ENCODE measurements around the gene ZNF69. TPM values are rescaled to one million over a fixed set of nuclear protein-coding genes. Genes with fewer than 3 reads are reported as not detected.
"Not testable (repeated sequence)": the region's sequence is repeated elsewhere in the genome, so short reads cannot be mapped to it uniquely, and the experiment has no call there.

Gene ZNF69
- total RNA-seq, 1 donor from 2014 or later = 12.3 TPM

DNA sequence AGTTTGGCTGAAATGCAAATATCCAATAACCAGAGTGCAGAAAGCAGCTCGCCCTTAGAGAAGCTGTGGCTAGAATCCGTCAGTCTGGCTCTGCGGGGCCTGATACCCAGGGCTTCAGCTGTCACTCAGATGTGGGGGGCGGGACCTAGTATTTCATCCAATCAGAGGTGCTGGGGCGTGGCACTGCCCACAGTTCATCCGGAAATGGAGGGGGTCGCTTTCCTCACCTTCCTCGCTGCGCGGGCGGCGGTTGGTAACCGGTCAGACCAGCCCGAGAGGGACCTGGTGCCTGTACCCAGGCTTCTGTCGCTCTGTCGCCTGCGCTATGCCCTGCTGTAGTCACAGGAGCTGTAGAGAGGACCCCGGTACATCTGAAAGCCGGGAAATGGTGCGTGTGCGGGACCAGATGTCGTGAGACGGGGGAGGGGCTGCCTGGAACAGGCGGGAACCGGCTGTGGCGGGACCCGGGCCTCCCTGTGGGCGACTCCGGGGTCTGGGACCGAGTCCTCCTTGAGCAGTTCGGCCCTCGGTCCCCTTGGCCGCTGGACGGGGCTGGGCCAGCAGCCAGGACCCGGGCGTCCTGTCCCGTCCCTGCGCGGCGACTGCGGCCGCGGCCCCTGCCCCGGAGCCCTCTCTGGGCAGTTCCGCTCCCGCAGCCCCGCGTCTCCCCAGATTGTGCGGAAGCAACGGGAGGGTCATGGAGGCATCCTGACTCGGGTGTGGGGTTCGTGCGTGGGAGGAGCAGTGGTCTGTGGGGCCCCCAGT lies 37.5 kb downstream of the ZNF69 start, which contains the start of gene ZNF700:
ZNF700 (plus strand) TSS at position 222 of the 765 bp plus-strand sequence; CDS start at position 326, 104 bp downstream.
- DNase-seq (ENCODE audit: extremely low spot score in 2 of 2) = peak; percentile 94 to 97
- no peaks in the 10 kb centered on the region for H3K9me3 ChIP-seq
- intact Hi-C loops (cut with DNase I) = loop anchor here (5.0 kb wide), 1 partner anchor 62 kb away; no protein-coding TSS in a partner anchor
- no peaks in the 10 kb centered on the region for H3K36me3 ChIP-seq
- peak; percentile 87 to 91 for TF ChIP-seq POLR2AphosphoS5 (IDR thresholded peaks at IDR 0.05; ENCODE audit: insufficient read depth in 1 of 2, low read depth in 1 of 2)
- TF ChIP-seq CTCF (IDR thresholded peaks at IDR 0.05) = peak in 1 of 3 experiments; percentile 38
- no peak for TF ChIP-seq POLR2A (IDR thresholded peaks at IDR 0.05)
- H3K27me3 ChIP-seq = no peaks in the 10 kb centered on the region
- peak within 1 kb of the TSS; percentile 80 to 86 for H3K4me3 ChIP-seq
- H3K4me1 ChIP-seq = peaks cover 33% of the 10 kb centered on the region
- H3K27ac ChIP-seq = peak within 1 kb of the TSS; percentile 86

- not testable (repeated sequence) for H3K27me3 ChIP-seq; H3K36me3 ChIP-seq; DNase-seq (ENCODE audit: extremely low spot score in 2 of 2); H3K9me3 ChIP-seq
- H3K27ac ChIP-seq = peak overlapping the region; percentile 86
- H3K4me3 ChIP-seq = peak overlapping the region; percentile 80 to 86
- intact Hi-C loops (cut with DNase I) = loop anchor here (5.0 kb wide), 1 partner anchor 62 kb away; no protein-coding TSS in a partner anchor
- H3K4me1 ChIP-seq = peaks cover 33% of the 10 kb centered on the region
Measured at GRCh38 chr19:11925651-11926187, 38.1 kb downstream of the ZNF69 start.

- peaks cover 33% of the 10 kb centered on the region for H3K4me1 ChIP-seq
- no peak overlapping the region for H3K27ac ChIP-seq
- H3K4me3 ChIP-seq = no peak overlapping the region
- no peaks in the 10 kb centered on the region for H3K27me3 ChIP-seq
- H3K36me3 ChIP-seq = peaks cover 0 to 4% of the 10 kb centered on the region in 2 donors
- no peak for DNase-seq (ENCODE audit: extremely low spot score in 2 of 2)
- no peak for TF ChIP-seq CTCF (IDR thresholded peaks at IDR 0.05)
- no peak for TF ChIP-seq POLR2A (IDR thresholded peaks at IDR 0.05)
- TF ChIP-seq POLR2AphosphoS5 (IDR thresholded peaks at IDR 0.05; ENCODE audit: insufficient read depth in 1 of 2, low read depth in 1 of 2) = no peak
- no peaks in the 10 kb centered on the region for H3K9me3 ChIP-seq
- intact Hi-C loops (cut with DNase I) = loop anchor here (5.0 kb wide), 1 partner anchor 60 kb away; no protein-coding TSS in a partner anchor
Measured at GRCh38 chr19:11927227-11927626, 39.6 kb downstream of the ZNF69 start.

GRCh38 chr19:11931051-11931450 lies 43.5 kb downstream of the ZNF69 start:
- Histone ChIP-seq H3K36me3 (peaks cover 0 to 16% of the 10 kb centered on the region in 2 donors), H3K27me3 (no peaks in the 10 kb centered on the region), H3K27ac (no peak overlapping the region), H3K9me3 (peaks cover 11% of the 10 kb centered on the region), H3K4me1 (peaks cover 11% of the 10 kb centered on the region), H3K4me3 (no peak overlapping the region)
- DNase-seq (ENCODE audit: extremely low spot score in 2 of 2) = no peak
- intact Hi-C loops (cut with DNase I) = no loop called here
- TF ChIP-seq POLR2AphosphoS5 (IDR thresholded peaks at IDR 0.05; ENCODE audit: insufficient read depth in 1 of 2, low read depth in 1 of 2) (no peak), CTCF (IDR thresholded peaks at IDR 0.05) (no peak), POLR2A (IDR thresholded peaks at IDR 0.05) (no peak)

- no peak overlapping the region for H3K27ac ChIP-seq
- TF ChIP-seq CTCF (IDR thresholded peaks at IDR 0.05) = no peak
- TF ChIP-seq POLR2A (IDR thresholded peaks at IDR 0.05) = no peak
- no peak for TF ChIP-seq POLR2AphosphoS5 (IDR thresholded peaks at IDR 0.05; ENCODE audit: insufficient read depth in 1 of 2, low read depth in 1 of 2)
- intact Hi-C loops (cut with DNase I) = no loop called here
Measured at GRCh38 chr19:11931513-11931912, 43.9 kb downstream of the ZNF69 start.

DNA sequence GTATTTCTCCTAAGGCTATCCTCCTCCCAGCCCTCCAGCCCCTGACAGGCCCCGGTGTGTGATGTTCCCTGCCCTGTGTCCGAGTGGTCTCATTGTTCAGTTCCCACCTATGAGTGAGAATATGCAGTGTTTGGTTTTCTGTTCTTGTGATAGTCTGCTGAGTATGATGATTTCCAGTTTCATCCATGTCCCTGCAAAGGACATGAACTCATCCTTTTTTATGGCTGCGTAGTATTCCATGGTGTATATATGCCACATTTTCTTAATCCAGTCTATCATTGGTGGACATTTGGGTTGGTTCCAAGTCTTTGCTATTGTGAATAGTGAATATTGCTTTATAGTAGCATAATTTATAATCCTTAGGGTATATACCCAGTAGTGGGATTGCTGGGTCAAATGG lies 48.2 kb downstream of the ZNF69 start:
- intact Hi-C loops (cut with DNase I) = not testable (repeated sequence)

More at GRCh38 chr19:11931513-11931912, 43.9 kb downstream of the ZNF69 start:
- Histone ChIP-seq H3K4me3 (no peak overlapping the region), H3K9me3 (peaks cover 11% of the 10 kb centered on the region), H3K27me3 (no peaks in the 10 kb centered on the region), H3K36me3 (peaks cover 0 to 16% of the 10 kb centered on the region in 2 donors), H3K4me1 (peaks cover 6% of the 10 kb centered on the region)
- DNase-seq (ENCODE audit: extremely low spot score in 2 of 2) = no peak

GRCh38 chr19:11938383-11938782 lies 50.8 kb downstream of the ZNF69 start:
- H3K27ac ChIP-seq; H3K27me3 ChIP-seq; H3K4me1 ChIP-seq; intact Hi-C loops (cut with DNase I); H3K4me3 ChIP-seq; DNase-seq (ENCODE audit: extremely low spot score in 2 of 2): not testable (repeated sequence)
- peaks cover 53% of the 10 kb centered on the region for H3K9me3 ChIP-seq
- H3K36me3 ChIP-seq = peaks cover 0 to 57% of the 10 kb centered on the region in 2 donors

More for the DNA sequence above, 48.2 kb downstream of the ZNF69 start:
- DNase-seq (ENCODE audit: extremely low spot score in 2 of 2); H3K4me3 ChIP-seq; H3K27ac ChIP-seq; H3K27me3 ChIP-seq; H3K4me1 ChIP-seq: not testable (repeated sequence)
- Histone ChIP-seq H3K36me3 (peaks cover 0 to 35% of the 10 kb centered on the region in 2 donors), H3K9me3 (peaks cover 28% of the 10 kb centered on the region)

DNA sequence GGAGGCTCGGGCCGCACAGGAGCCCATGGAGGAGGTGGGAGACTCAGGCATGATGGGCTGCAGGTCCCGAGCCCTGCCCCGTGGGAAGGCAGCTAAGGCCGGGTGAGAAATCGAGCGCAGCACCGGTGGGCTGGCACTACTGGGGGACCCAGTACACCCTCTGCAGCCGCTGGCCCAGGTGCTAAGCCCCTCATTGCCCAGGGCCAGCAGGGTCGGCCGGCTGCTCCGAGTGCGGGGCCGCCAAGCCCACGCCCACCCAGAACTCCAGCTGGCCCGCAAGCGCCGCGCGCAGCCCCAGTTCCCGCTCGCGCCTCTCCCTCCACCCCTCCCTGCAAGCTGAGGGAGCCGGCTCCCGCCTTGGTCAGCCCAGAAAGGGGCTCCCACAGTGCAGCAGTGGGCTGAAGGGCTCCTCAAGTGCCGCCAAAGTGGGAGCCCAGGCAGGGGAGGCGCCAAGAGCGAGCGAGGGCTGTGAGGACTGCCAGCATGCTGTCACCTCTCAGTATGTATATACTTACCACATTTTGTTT lies 53.8 kb downstream of the ZNF69 start:
- Histone ChIP-seq H3K9me3 (peaks cover 73% of the 10 kb centered on the region), H3K36me3 (peaks cover 0 to 72% of the 10 kb centered on the region in 2 donors), H3K4me3 (peak overlapping the region in 1 of 2 donors; percentile 16)
- H3K27me3 ChIP-seq; DNase-seq (ENCODE audit: extremely low spot score in 2 of 2); H3K4me1 ChIP-seq; H3K27ac ChIP-seq; intact Hi-C loops (cut with DNase I): not testable (repeated sequence)
